DMS 273 treated with DMSO at 0.1 percent for 48 hours (cell line): ENCODE measurements around the gene DPEP3.

Experiments
- DNase-seq: peaks from one replicate; lab custom pipeline; 2025; lab: John Stamatoyannopoulos, UW

Gene DPEP3

DNA sequence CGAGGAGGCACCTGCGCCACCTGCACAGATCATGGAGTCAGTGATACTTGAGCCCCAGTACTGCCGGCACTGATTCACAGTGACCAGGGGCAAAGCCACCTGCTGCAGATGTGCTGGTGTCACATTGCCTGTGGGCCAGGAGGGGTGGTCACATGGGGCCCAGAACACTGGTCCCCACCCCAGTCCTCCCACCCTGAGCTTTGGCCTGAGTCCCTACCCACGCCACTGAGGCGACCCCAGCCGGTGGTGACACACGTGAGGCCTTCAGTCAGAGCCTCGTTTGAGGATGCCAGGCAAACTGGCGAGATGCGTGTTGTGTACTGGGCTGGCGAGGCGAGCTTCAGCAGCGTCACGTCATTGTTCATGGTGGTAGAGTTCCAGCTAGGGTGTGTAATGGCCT, 50.1 kb downstream of the DPEP3 start:
- no peak for DNase-seq

DNA sequence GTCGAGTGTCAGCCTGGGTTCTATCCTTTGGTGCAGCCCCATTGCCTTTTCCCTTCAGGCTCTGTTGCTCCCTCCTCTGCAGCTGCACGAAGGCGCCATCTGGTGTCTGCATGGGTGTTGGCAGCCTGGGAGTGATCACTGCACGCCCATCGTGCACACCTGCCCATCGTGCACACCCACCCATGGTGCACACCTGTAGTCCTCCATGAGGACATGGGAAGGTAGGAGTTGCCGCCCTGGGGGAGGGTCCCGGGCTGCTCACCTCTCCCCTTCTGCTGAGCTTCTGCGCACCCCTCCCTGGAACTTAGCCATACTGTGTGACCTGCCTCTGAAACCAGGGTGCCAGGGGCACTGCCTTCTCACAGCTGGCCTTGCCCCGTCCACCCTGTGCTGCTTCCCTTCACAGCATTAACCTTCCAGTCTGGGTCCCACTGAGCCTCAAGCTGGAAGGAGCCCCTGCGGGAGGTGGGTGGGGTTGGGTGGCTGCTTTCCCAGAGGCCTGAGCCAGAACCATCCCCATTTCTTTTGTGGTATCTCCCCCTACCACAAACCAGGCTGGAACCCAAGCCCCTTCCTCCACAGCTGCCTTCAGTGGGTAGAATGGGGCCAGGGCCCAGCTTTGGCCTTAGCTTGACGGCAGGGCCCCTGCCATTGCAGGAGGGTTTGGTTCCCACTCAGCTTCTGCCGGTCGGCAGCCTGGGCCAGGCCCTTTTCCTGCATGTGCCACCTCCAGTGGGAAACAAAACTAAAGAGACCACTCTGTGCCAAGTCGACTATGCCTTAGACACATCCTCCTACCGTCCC, 51.5 kb downstream of the DPEP3 start:
- peak; percentile 28 for DNase-seq

- no peak for DNase-seq
These were observed 52.2 kb downstream of the DPEP3 start for GRCh38 chr16:67928147-67928546.

GRCh38 chr16:67927131-67927941, 53.0 kb downstream of the DPEP3 start:
- DNase-seq, result no peak

DNA sequence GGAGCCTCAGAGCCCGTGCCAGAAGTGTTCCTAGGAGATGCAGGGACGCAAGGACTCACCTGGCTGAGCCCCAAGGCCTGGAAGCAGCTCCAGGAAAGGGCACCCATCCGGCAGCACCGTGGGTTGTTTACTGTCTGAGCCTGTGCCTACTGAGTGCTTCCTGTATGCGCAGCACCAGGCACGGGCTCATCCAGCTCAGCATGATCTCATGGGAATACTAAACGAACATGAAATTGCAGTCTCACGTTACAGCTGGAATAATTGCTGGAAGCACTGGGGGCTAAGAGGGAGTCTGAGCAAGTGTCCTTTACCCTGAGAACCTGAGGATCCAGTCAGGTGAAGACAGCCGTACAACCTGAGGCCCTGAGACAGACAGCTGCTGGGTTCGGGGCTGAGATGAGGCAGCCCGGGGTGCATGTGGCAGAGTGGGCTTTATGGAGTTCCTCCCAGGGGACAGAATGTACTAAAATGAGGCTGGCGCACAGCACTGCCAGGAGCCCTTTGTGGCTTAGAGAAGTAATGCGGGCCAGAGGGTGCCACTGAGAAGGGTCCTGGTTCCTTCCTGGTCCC, 54.0 kb downstream of the DPEP3 start:
- peak; percentile 47 for DNase-seq
